Tibial nerve (tissue), 4 donors: ENCODE measurements around the gene PYM1.

ENCODE experiments used
- EP300 ChIP-seq, 2 donors: sonication (generic); formaldehyde crosslinking; IDR thresholded peaks; one replicate each; pipeline ENCODE4 v1.6.1; 2017; ENCODE audit warnings: antibody characterized with exemption in 2 of 2, mild to moderate bottlenecking in 1 of 2
- POLR2A ChIP-seq, 2 donors: fragments of 450-650 bp; IDR thresholded peaks; one replicate each; pipeline ENCODE4 v1.6.1; 2017; ENCODE audit warnings: antibody characterized with exemption in 2 of 2, mild to moderate bottlenecking in 2 of 2, moderate library complexity in 2 of 2
- TF ChIP-seq, protein P1 (sequence below), 5 experiments: fragments of 200-600 bp in 3 of 5; fragments of 450-650 bp in 2 of 5; sonication (generic) in 3 of 5; IDR thresholded peaks; one replicate each; pipeline ENCODE4 v1.5.1; 2016 to 2019; ENCODE audit warnings: antibody characterized with exemption in 5 of 5, mild to moderate bottlenecking in 3 of 5, moderate library complexity in 2 of 5

DNA sequence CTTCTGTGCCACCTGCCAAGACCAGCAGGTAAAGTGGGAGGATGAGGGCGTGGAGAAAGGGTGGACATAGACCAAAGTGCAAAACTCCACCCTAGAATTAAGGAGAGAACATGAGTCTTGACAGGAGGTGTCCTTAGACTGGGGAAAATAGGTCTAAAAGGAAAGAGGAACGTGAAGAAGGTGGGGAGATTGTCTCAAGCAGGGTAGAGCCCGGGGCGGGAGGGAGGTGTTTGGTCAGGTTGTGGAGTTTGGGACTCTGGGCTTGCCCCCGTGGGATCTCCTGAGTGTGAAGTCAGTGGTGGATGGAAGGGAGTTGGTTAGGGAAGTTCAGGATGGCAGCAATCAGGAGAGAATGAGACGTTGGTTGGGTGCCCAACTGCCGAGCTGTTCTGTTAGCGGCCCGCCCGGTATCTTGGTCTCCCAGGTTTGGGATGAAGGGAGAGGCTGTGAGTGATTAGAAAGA, 3.7 kb upstream of the PYM1 start:
- TF ChIP-seq, protein P1, sequence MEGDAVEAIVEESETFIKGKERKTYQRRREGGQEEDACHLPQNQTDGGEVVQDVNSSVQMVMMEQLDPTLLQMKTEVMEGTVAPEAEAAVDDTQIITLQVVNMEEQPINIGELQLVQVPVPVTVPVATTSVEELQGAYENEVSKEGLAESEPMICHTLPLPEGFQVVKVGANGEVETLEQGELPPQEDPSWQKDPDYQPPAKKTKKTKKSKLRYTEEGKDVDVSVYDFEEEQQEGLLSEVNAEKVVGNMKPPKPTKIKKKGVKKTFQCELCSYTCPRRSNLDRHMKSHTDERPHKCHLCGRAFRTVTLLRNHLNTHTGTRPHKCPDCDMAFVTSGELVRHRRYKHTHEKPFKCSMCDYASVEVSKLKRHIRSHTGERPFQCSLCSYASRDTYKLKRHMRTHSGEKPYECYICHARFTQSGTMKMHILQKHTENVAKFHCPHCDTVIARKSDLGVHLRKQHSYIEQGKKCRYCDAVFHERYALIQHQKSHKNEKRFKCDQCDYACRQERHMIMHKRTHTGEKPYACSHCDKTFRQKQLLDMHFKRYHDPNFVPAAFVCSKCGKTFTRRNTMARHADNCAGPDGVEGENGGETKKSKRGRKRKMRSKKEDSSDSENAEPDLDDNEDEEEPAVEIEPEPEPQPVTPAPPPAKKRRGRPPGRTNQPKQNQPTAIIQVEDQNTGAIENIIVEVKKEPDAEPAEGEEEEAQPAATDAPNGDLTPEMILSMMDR (IDR thresholded peaks at IDR 0.05): no peak
- TF ChIP-seq EP300 (IDR thresholded peaks at IDR 0.05): no peak
- no peak for TF ChIP-seq POLR2A (IDR thresholded peaks at IDR 0.05)
